GM21515 (cell line): ENCODE results near the gene PROK1.
"Not testable (repeated sequence)": the region's sequence is repeated elsewhere in the genome, so short reads cannot be mapped to it uniquely, and the experiment has no call there.

Source experiments
- ATAC-seq: cut with Tn5 transposase; IDR thresholded peaks from one replicate; pipeline ENCODE4 v1.9.1; 2021; ENCODE audit not compliant: unreplicated experiment

The PROK1 gene

DNA sequence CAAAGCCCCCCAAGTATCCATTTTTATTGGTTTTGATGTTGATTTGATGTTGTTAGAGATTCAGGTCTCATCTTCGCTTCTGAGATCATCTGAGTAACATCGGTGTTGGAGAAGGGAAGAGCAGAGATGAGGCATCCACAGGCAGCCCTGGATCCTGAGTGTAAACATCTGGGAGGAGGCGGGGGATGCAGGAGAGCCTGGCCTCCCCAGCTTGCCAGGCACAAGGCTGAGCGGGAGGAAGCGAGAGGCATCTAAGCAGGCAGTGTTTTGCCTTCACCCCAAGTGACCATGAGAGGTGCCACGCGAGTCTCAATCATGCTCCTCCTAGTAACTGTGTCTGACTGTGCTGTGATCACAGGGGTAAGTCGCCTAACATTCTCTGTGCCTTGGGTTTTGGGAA, at the start of gene PROK1:
PROK1 (plus strand) TSS at position 221 of the 400 bp plus-strand sequence; CDS start at position 289, 68 bp downstream.
- no peak for ATAC-seq

DNA sequence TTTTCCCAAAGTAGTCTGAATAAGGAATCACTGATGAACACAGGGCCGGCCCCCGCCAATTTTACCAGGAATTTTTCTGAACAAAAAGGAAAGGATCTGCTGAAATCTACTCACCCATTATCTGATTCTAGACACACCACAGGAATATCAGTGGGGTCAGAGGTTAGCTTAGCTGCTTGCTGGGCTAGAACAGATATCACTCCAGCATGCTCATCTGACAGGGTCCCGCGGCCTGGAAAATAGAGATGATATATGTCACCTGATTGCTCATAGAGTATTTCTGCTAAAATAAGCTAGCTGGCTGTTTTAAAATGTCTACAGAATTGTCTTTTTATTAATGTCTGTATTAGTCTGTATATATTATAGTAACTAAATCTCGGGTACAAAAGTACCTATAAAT, 47.1 kb upstream of the PROK1 start:
- ATAC-seq: no peak

GRCh38 chr1:110404401-110404800, 46.5 kb upstream of the PROK1 start:
- ATAC-seq: no peak

DNA sequence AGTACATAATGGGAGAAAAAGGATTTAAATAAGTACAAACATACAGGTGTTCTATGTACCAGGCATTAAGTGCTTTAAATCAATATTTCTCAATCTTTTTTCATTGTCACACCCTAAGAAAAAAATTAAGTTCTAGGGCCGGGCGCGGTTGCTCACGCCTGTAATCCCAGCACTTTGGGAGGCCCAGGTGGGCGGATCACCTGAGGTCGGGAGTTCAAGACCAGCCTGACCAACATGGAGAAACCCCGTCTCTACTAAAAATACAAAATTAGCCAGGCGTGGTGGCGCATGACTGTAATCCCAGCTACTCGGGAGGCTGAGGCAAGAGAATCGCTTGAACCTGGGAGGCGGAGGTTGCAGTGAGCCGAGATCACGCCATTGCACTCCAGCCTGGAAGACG, 44.5 kb upstream of the PROK1 start:
- ATAC-seq: not testable (repeated sequence)

DNA sequence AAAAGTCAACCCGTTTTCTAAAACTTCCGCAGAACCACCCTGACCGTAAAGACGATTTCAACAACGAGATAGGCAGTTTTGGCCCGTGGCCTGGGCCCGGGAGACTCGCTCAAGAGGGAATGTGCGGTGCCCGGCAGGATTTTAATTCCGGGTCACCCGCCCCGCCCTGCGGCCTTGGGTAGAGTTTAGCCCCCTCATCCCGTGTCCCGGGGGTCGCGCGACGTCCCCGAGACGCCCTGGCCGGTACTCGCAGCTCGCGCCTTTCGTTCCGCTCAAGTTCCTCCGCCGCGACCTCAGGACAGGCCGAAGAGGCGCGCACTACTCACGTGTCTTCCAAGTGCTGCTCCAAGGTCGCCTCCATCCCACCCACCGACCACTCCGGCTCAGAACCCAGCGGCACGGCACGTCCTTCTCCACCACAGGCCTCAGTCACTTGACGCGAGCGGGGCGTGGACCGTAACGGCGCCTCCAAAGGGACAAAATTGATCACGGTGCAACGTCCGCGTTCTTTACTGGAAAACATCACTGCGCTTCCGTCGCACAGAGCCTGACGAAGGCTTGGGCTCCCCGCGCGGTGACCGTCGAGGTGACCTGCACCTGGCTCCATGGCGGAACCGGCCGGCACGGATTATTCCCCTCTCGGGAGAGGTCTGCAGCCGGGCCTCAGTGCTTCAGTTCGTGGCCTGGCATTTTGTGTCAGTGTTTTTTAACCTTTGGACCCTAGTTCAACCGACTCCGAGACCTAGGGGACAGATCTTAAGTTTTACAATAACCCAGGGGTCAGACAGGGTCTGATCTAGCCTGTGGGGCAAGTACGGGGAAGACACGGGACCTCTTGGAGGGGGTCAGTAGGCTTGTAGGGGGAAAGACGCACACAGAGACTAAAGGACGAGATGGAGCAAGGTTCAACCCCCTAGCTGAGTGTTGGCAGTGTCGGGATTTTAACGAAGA, 43.4 kb upstream of the PROK1 start, which contains the start of gene LAMTOR5:
LAMTOR5 (minus strand) TSS at position 435 of the 951 bp plus-strand sequence; CDS start at position 361, 74 bp downstream.
- peak; percentile 83 for ATAC-seq

DNA sequence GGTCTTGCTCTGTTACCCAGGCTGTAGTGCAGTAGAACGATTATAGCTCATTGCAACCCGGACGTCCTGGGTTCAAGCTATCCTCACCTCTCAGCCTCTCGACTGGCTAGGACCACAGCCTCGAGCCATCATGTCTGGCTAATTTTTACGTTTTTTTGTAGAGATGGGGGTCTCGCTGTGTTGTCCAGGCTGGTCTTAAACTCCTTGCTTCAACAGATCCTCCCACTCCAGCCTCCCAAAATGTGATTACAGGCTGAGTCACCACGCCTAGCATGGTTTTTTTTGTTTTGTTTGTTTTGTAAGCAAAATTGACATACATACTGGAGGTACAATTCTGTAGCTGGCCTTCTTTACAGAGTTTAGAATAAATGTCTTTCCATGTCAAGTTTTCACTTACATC, 42.5 kb upstream of the PROK1 start:
- ATAC-seq: no peak

DNA sequence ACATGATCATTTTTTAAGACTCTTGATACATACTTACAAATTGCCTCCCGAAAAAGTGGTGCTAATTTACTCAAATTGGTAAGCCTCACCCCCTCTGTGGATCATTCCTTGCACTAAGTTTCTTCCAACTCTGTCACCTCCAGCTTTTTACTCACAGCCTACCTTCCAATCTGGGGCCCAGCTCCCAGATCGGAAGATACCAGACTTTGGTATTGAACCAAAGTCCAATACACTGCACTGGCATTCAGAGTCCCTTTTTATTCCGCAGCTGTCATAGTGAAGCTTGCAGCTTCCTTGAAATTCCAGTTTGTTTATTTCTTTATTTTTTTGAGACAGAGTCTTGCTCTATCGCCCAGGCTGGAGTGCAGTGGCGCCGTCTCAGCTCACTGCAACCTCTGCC, 41.6 kb upstream of the PROK1 start:
- no peak for ATAC-seq

- no peak for ATAC-seq
Observed at GRCh38 chr1:110411173-110411735, 39.7 kb upstream of the PROK1 start.

- no peak for ATAC-seq
Observed at GRCh38 chr1:110412576-110412975, 38.4 kb upstream of the PROK1 start.

- ATAC-seq: not testable (repeated sequence)
Observed at GRCh38 chr1:110413045-110413444, 37.9 kb upstream of the PROK1 start.

GRCh38 chr1:110418729-110419128, 32.2 kb upstream of the PROK1 start:
- no peak for ATAC-seq

DNA sequence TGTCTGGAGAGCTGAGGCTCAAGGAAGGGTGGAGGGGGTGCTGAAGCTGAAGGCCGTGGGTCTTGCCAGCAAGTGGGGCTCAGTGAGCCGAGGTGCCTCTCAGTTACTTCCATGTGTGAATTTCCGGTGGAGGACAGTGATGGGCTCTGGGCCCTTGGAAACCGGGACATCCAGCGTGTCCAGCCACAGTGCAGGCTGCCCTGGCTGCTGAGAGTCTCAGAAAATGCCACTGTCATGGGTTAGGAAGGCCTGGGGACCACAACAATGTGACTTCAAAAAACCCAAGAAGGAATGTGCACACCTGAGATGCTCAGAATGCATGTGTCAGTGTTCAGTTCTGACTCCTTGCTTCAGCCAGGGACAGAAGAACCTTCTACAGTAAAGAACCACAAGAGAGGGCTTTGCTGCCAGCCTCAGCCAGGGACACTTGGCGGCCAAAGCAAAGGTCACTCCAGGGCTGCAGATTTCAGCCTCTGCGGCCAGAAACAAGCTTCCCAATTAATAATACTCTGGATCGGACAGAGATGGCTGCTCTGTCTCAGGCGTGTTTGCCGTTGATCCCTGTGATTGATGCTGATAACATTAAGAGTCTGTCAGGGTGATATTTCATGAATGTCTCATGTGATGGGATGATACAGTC, 30.8 kb upstream of the PROK1 start:
- ATAC-seq: no peak

DNA sequence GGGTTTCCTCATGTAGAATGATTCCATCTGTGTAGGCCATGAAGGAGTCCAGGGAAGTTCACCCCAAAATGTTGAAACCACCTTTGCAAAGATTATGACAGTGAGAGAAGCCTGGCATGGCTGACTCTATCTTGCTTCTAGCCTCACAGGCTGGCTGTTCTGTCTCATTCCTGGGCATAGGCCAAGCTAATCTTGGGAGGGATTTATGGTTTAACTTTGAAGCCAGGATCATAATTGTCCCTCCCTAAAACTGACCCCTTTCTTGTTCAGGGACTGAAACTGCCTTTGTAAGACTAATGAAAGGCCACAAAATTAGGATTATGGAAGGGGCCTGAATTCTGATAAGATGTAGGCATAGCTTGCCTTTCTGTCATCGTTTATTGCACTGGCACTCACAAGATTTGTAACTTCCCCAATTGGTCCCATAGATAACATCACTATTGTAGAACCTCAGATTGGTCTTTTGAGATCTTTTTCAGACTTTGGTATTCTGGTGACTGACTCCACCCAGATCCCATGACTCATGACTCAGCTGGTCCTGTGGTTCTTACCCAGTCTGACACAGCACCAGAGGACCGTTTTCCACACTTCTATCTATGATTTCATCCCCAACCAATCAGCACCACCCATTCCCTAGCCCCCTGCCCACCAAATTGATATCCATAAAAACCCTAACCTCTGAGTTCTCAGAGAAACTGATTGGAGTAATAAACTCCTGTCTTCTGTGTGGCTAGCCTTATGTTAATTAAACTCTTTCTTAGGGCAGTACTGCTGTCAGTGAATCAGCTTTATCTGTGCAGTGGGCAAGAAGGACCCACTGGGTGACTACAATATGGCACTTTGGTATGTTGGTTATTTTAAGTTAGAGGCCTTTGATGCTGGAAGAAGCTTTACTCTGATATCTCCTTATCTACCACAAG, 29.8 kb upstream of the PROK1 start:
- no peak for ATAC-seq

- ATAC-seq: no peak
Observed at GRCh38 chr1:110424699-110425611, 26.0 kb upstream of the PROK1 start.

- ATAC-seq: no peak
Observed at GRCh38 chr1:110425612-110426152, 25.3 kb upstream of the PROK1 start.

DNA sequence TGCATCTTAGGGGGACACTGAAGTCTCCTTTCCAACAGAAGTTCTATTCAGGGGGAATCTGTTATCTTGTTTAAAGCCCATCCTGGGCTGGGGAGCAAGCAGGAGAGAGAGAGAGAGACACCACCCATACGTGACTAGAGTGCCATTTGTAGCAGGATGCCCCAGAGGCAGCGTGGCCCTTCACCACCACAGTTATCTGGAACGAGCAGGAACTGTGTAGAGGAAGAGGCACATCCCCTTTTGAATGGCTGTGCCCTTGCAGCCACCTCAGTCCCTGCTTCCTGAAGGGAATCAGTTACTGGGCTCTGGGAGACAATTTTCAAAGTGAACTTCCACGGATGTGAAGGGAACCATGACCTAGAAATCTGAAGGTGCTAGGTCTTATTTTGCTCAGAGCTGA, 24.1 kb upstream of the PROK1 start:
- ATAC-seq: no peak

GRCh38 chr1:110428946-110429345, 22.0 kb upstream of the PROK1 start:
- no peak for ATAC-seq

GRCh38 chr1:110430366-110430765, 20.6 kb upstream of the PROK1 start:
- no peak for ATAC-seq

DNA sequence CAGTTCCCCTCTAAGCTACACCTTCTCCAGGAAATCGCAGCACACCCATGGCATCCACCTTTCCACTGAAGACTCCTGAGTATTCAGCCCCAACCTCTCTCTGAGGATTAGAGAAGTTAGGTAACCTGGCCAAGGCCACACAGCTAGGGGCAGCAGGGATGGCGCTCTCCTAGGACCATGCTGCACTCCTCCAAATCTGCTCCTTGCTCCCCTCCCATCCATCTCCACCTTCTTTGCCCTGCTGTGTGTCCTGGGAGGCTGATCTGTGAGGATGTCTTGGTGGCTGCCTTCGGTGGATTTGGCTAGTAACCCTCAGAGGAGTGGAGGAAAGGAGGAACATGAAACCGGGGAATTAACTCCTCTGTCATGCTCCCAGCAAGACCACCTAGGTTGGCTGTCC, 20.0 kb upstream of the PROK1 start:
- no peak for ATAC-seq
